ENCODE results near the gene ACKR1.

ACKR1 gene

GRCh38 chr1:159187647-159188374 lies 16.9 kb upstream of the ACKR1 start:
- no peak for DNase-seq (ENCODE audit: low spot score)

- DNase-seq (ENCODE audit: low spot score) = peak; percentile 69
These were observed 16.3 kb upstream of the ACKR1 start for GRCh38 chr1:159188375-159188788.

GRCh38 chr1:159190441-159190840 lies 14.2 kb upstream of the ACKR1 start:
- DNase-seq (ENCODE audit: low spot score) = no peak

- DNase-seq (ENCODE audit: low spot score) = no peak
These were observed 8.1 kb upstream of the ACKR1 start for GRCh38 chr1:159196543-159196942.

- peak; percentile 88 for DNase-seq (ENCODE audit: low spot score)
These were observed 6.8 kb upstream of the ACKR1 start for GRCh38 chr1:159197561-159198557.

- peak; percentile 60 for DNase-seq (ENCODE audit: low spot score)
These were observed 4.8 kb upstream of the ACKR1 start for GRCh38 chr1:159199901-159200300.

- DNase-seq (ENCODE audit: low spot score) = no peak
These were observed 3.9 kb upstream of the ACKR1 start for GRCh38 chr1:159200769-159201168.

- no peak for DNase-seq (ENCODE audit: low spot score)
These were observed 3.0 kb upstream of the ACKR1 start for GRCh38 chr1:159201642-159202041.

GRCh38 chr1:159203610-159204009 lies 1.1 kb upstream of the ACKR1 start:
- DNase-seq (ENCODE audit: low spot score) = no peak

- no peak for DNase-seq (ENCODE audit: low spot score)
These were observed 550 bp downstream of the ACKR1 start for GRCh38 chr1:159205225-159205624.

GRCh38 chr1:159206110-159206509 lies 1.4 kb downstream of the ACKR1 start:
- no peak for DNase-seq (ENCODE audit: low spot score)

- no peak for DNase-seq (ENCODE audit: low spot score)
These were observed 2.4 kb downstream of the ACKR1 start for GRCh38 chr1:159207080-159207479.

- DNase-seq (ENCODE audit: low spot score) = peak; percentile 82
These were observed 3.1 kb downstream of the ACKR1 start for GRCh38 chr1:159207774-159208173.

GRCh38 chr1:159208175-159208825 lies 3.6 kb downstream of the ACKR1 start:
- no peak for DNase-seq (ENCODE audit: low spot score)

GRCh38 chr1:159209061-159209460 lies 4.4 kb downstream of the ACKR1 start:
- DNase-seq (ENCODE audit: low spot score) = no peak

- DNase-seq (ENCODE audit: low spot score) = peak; percentile 66
These were observed 6.9 kb downstream of the ACKR1 start for GRCh38 chr1:159211331-159212136.

GRCh38 chr1:159212596-159212995 lies 7.9 kb downstream of the ACKR1 start:
- no peak for DNase-seq (ENCODE audit: low spot score)

- DNase-seq (ENCODE audit: low spot score) = peak; percentile 71
These were observed 9.6 kb downstream of the ACKR1 start for GRCh38 chr1:159214149-159214760.

GRCh38 chr1:159218649-159219636 lies 14.3 kb downstream of the ACKR1 start:
- no peak for DNase-seq (ENCODE audit: low spot score)
